GM12878 (cell line): ENCODE measurements around the gene WHRN. TPM values are rescaled to one million over a fixed set of nuclear protein-coding genes. Genes with fewer than 3 reads are reported as not detected.

ENCODE experiments used
- ATAC-seq: fragments of 200-7000 bp; cut with Tn5 transposase; 3 replicates; pipeline ENCODE4 v1.9.1; 2020; ENCODE audit warnings: mild to moderate bottlenecking, moderate library complexity
- BruUV-seq: library from RNA; stranded (reverse); fragments of 400-500 nt; replicated peaks from 2 replicates; lab custom pipeline; 2021; lab: Mats Ljungman, UMichigan
- CTCF ChIA-PET: fragments of 300-600 bp; sonication (Branson Sonifier 250); formaldehyde crosslinking; extraction: SDS; loops from one replicate; lab custom pipeline; 2021; ENCODE audit warnings: inconsistent platforms; lab: Yijun Ruan, JAX
- POLR2A ChIA-PET: fragments of 350-600 bp; formaldehyde crosslinking; extraction: SDS; loops from one replicate; lab custom pipeline; 2021; ENCODE audit warnings: inconsistent platforms; lab: Charles Lee
- RAD21 ChIA-PET: fragments of 300-600 bp; sonication (Branson Sonifier 250); formaldehyde crosslinking; loops from one replicate; lab custom pipeline; 2023; ENCODE audit warnings: antibody characterized with exemption; ENCODE audit not compliant: unreplicated experiment; lab: Charles Lee
- SMC1A ChIA-PET: fragments of 300-600 bp; sonication (Branson Sonifier 250); formaldehyde crosslinking; loops from one replicate; lab custom pipeline; 2023; ENCODE audit not compliant: unreplicated experiment, uncharacterized antibody; lab: Charles Lee
- DNase-seq: peaks from one replicate; pipeline ENCODE4 v3.0.0-alpha.2; 2011; ENCODE audit warnings: low read depth, low spot score
- FAIRE-seq: peaks from 3 replicates; lab custom pipeline; 2011; peaks lifted over from hg19 to GRCh38; lab: Jason Lieb, UNC
- H2AFZ ChIP-seq: 2 replicates; pipeline ENCODE4 v1.6.0; 2011; ENCODE audit warnings: low read depth, low read length, control low read depth; ENCODE audit not compliant: control insufficient read depth
- H3K27ac ChIP-seq: 2 replicates; pipeline ENCODE4 v1.5.1; 2011; ENCODE audit warnings: control low read depth; ENCODE audit not compliant: control insufficient read depth, insufficient read depth
- H3K27me3 ChIP-seq, 2 experiments: replicated peaks in 1 of 2; 2 replicates each; pipeline versions ENCODE4 v1.6.0 to v1.6.1; 2011; ENCODE audit warnings: low read length in 1 of 2; ENCODE audit not compliant: control insufficient read depth in 2 of 2, insufficient read depth in 2 of 2
- H3K36me3 ChIP-seq, 2 experiments: 2 replicates each; pipeline ENCODE4 v1.5.1; 2011; ENCODE audit warnings: low read length in 1 of 2; ENCODE audit not compliant: control insufficient read depth in 2 of 2, insufficient read depth in 2 of 2
- H3K4me1 ChIP-seq: 2 replicates; pipeline ENCODE4 v1.6.1; 2011; ENCODE audit warnings: mild to moderate bottlenecking, low read length, moderate library complexity, mixed read lengths; ENCODE audit not compliant: control insufficient read depth, insufficient read depth
- H3K4me2 ChIP-seq: 2 replicates; pipeline ENCODE4 v1.6.0; 2011; ENCODE audit warnings: control low read depth; ENCODE audit not compliant: control insufficient read depth, insufficient read depth
- H3K4me3 ChIP-seq: fragments of 200-600 bp; sonication (generic); 2 replicates; pipeline ENCODE4 v1.5.1; 2016
- H3K79me2 ChIP-seq: 2 replicates; pipeline ENCODE4 v1.6.0; 2011; ENCODE audit warnings: low read length; ENCODE audit not compliant: control insufficient read depth, insufficient read depth
- H3K9ac ChIP-seq: 2 replicates; pipeline ENCODE4 v1.8.0; 2011; ENCODE audit warnings: low read length, control low read depth, mixed read lengths; ENCODE audit not compliant: control insufficient read depth, insufficient read depth
- H3K9me3 ChIP-seq: replicated peaks from 3 replicates; pipeline ENCODE4 v1.5.1; 2011; ENCODE audit warnings: mild to moderate bottlenecking, low read length; ENCODE audit not compliant: control insufficient read depth, insufficient read depth
- H4K20me1 ChIP-seq: 2 replicates; pipeline ENCODE4 v1.6.0; 2011; ENCODE audit not compliant: control insufficient read depth, insufficient read depth
- CEBPB ChIP-seq, 2 experiments: fragments of 150-350 bp in 1 of 2; IDR thresholded peaks; 2 replicates each; pipeline ENCODE4 v1.6.1; 2012 to 2014; ENCODE audit warnings: low read depth in 2 of 2, low read length in 2 of 2, borderline replicate concordance in 1 of 2, inconsistent platforms in 1 of 2
- PAX8 ChIP-seq: fragments of 450-650 bp; IDR thresholded peaks from 2 replicates; pipeline ENCODE4 v1.6.1; 2017; ENCODE audit warnings: mild to moderate bottlenecking, moderate library complexity
- ZNF207 ChIP-seq: fragments of 450-650 bp; IDR thresholded peaks from 2 replicates; pipeline ENCODE4 v1.6.1; 2014; ENCODE audit warnings: antibody characterized with exemption, mild to moderate bottlenecking, borderline replicate concordance
- WGBS: methylation state at CpG from one replicate; pipeline ENCODE4 v1.1.6; 2016; ENCODE audit warnings: low lambda C conversion rate; ENCODE audit not compliant: insufficient replicate concordance, insufficient coverage; ENCODE audit errors: missing lambda C conversion rate; 5-methylcytosine and 5-hydroxymethylcytosine counted together
- in situ Hi-C: fragments of 300-500 bp; cut with MboI; formaldehyde crosslinking; loops from 9 replicates; pipeline ENCODE4 v1.14.3; 2018; ENCODE audit warnings: mixed read lengths
- intact Hi-C: fragments of 100-400 bp; cut with micrococcal nuclease; formaldehyde crosslinking; loops from one replicate; pipeline ENCODE4 v1.14.2; 2022; ENCODE audit not compliant: unreplicated experiment
- polyA plus RNA-seq, 11 experiments: library from polyadenylated mRNA; depleted of rRNA in 4 of 11; unstranded in 6 of 11; stranded (reverse) in 5 of 11; fragments of >200 nt; fragmentation: Nextera tagmentation in 4 of 11; fragmentation: Illumina TruSeq in 1 of 11; extraction: Ambion mirVana in 4 of 11; extraction: Trizol in 1 of 11; gene quantifications; 1 replicate in 1 of 11; 2 replicates in 10 of 11; pipeline versions ENCODE4 v1.2.1 to v1.2.3, GENCODE V29; 2011 to 2016; ENCODE audit warnings: inconsistent platforms in 2 of 11, missing spikeins in 2 of 11, low read depth in 1 of 11
- total RNA-seq, 4 experiments: library from RNA; depleted of rRNA in 3 of 4; stranded (reverse); fragments of >200 nt in 3 of 4; fragmentation: Illumina TruSeq in 1 of 4; extraction: Trizol in 1 of 4; gene quantifications; 2 replicates each; pipeline versions ENCODE4 v1.2.1 to v1.2.3, GENCODE V29; 2013 to 2021
- TF ChIP-seq, protein P1 (sequence below): fragments of 450-650 bp; formaldehyde crosslinking; IDR thresholded peaks from 2 replicates; pipeline ENCODE4 v1.5.0; 2022; ENCODE audit warnings: mild to moderate bottlenecking, missing genetic modification characterization

WHRN gene
- total and polyA plus RNA-seq, 10 of the 15 experiments (the other 5 are each of a cell fraction or from before 2014, with no cell fraction given), result 0.04 to 18.2 (median 0.68) TPM; not detected in 1

DNA sequence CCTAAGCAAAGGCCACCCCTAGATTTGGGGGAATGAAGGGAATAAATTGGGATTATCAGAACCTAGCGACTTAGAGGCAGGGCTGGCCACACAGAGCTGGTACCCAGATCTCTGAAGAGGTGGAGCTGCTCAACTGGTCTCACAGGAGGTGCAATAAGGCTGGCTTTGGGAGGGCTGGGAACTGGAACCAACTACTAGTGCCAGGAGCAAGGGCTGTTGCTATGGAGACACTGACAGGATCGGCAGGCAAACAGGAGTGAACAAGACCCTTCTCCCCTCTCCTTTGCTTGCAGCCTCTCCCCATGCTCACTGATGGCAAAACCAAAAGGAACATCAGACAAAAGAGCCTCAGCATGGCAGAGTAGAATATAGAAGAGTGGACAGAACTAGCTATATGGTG lies 17.0 kb upstream of the WHRN start:
- Histone ChIP-seq H3K27me3 (no peaks in the 10 kb centered on the region; a peak in 2 of 4 replicates), H3K4me2 (no peak overlapping the region), H3K36me3 (no peaks in the 10 kb centered on the region), H3K27ac (no peak overlapping the region), H3K4me3 (no peak overlapping the region), H3K9ac (no peak overlapping the region), H3K9me3 (no peaks in the 10 kb centered on the region), H3K79me2 (no peaks in the 10 kb centered on the region), H3K4me1 (peaks cover 7% of the 10 kb centered on the region), H2AFZ (no peak overlapping the region), H4K20me1 (no peaks in the 10 kb centered on the region)
- DNase-seq (no peak), ATAC-seq (no peak), FAIRE-seq (no peak)
- no peak for TF ChIP-seq PAX8
- no peak for TF ChIP-seq CEBPB (IDR thresholded peaks at IDR 0.05; ENCODE audit: borderline replicate concordance in 1 of 2, low read depth in 2 of 2, low read length in 2 of 2)
- TF ChIP-seq, protein P1, sequence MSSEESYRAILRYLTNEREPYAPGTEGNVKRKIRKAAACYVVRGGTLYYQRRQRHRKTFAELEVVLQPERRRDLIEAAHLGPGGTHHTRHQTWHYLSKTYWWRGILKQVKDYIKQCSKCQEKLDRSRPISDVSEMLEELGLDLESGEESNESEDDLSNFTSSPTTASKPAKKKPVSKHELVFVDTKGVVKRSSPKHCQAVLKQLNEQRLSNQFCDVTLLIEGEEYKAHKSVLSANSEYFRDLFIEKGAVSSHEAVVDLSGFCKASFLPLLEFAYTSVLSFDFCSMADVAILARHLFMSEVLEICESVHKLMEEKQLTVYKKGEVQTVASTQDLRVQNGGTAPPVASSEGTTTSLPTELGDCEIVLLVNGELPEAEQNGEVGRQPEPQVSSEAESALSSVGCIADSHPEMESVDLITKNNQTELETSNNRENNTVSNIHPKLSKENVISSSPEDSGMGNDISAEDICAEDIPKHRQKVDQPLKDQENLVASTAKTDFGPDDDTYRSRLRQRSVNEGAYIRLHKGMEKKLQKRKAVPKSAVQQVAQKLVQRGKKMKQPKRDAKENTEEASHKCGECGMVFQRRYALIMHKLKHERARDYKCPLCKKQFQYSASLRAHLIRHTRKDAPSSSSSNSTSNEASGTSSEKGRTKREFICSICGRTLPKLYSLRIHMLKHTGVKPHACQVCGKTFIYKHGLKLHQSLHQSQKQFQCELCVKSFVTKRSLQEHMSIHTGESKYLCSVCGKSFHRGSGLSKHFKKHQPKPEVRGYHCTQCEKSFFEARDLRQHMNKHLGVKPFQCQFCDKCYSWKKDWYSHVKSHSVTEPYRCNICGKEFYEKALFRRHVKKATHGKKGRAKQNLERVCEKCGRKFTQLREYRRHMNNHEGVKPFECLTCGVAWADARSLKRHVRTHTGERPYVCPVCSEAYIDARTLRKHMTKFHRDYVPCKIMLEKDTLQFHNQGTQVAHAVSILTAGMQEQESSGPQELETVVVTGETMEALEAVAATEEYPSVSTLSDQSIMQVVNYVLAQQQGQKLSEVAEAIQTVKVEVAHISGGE (CRISPR knock-in tag), result no peak
- TF ChIP-seq ZNF207, result no peak
- POLR2A ChIA-PET, result interaction anchor here (0.6 kb wide), 1 partner anchor 137 kb away, joined by 3 read pairs; no protein-coding TSS in a partner anchor
- SMC1A ChIA-PET, result no interaction called here
- BruUV-seq, result no TSS peak
- 0% methylated on average over 2 of the region's 2 CpGs for whole genome bisulfite sequencing
- CTCF ChIA-PET, result no interaction called here
- in situ Hi-C loops, result no loop called here
- RAD21 ChIA-PET, result no interaction called here
- intact Hi-C loops, result no loop called here
